HG03460 (cell line): ENCODE results near the gene LCE3C.
"Not testable (repeated sequence)": the region's sequence is repeated elsewhere in the genome, so short reads cannot be mapped to it uniquely, and the experiment has no call there.

ENCODE experiments used
- ATAC-seq: cut with Tn5 transposase; IDR thresholded peaks from one replicate; pipeline ENCODE4 v1.9.1; 2021; ENCODE audit not compliant: unreplicated experiment

LCE3C gene, protein sequence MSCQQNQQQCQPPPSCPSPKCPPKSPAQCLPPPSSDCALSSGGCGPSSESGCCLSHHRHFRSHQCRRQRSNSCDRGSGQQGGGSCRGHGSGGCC

DNA sequence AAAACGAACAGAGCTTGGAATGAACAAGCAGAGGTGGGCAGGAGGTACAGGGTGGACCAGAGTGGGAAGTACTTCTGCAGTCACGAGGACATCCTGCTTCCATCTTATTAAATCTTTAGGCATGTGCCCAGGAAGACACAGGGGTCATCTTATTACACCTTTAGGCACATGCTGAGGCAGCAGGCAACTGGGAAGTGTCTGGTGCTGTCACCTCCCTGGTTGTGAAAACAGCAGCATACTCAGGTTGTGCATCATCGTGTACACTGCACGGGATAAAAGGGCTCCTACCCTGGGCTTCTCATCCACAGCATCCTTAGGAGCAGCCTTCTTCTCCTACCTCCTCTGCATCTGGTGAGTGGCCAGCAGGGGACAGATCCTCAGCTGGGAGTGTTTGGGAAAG is at the start of gene LCE3C:
Gene LCE3C (plus strand): TSS at position 301 of the 400 bp plus-strand sequence. CDS start 498 bp downstream, outside the sequence.
- no peak for ATAC-seq

DNA sequence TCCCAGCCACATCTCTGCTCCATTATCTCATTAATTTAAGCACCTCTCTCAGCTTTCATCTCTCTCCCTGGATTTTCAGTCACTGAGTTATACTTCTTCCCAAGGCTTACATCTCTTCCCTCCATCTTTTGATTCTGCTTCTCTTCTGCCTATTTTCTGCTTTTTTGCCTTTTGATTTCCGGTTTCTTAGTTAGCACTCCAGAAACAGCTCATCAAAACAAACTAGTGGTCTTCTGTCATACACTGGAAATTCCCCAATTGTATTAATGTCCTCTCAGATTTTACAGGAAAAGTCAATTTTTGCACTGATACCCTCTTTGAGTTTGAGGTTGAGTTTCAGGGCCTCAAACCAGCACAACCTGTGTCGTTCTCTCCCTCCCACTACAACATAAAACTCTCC is 34.9 kb upstream of the LCE3C start:
- no peak for ATAC-seq

DNA sequence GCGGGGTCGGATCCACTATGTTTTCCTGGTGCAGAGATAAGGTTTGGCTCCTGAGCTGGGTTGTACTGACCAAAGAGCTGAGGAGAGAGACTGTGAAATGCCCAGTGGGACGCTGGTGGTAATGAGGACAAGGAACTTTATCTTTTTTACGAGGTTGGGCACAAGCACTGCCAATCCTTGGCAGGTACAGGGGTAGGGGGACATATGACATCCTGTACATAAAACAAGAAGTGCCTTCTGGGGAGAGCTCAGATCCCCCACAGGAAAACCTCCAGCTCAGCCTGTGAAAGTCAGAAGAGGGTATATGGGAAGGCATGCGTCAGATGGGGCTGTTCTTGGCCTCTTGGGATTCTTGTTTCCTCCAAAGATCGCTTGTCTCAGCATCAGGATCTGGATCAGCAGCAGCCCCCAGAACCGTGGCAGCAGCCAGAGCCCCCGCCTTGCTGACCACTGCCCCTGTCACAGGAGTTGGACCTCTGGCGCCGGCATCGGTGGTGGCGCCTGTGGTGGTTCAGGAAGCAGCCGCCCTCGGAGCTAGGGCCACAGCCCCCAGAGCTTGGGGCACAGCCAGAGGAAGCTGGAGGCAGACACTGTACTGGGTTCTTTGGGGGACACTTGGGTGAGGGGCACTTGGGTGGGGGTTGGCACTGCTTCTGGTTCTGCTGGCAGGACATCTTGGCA is 34.4 kb upstream of the LCE3C start:
- no peak for ATAC-seq

DNA sequence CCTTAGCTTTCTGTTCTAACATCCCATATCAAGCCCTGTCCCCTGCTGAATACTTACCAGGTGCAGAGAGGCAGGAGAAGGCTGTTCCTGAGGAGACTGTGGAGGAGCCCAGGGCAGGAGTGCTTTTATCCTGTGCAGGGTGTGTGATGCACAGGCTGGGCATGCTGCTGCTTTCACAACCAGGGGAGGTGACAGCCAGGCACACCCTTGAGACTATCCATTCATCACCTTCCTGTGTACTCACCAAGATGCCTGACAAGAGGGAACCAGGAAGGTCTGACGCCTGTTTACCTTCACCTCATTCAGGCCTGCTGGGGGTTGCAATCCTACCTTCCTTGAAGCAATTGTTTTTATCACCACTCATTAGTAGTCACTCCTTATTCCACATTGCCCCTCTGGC is 33.4 kb upstream of the LCE3C start, which contains the start of gene LCE3E:
Gene LCE3E (minus strand): TSS at position 100 of the 400 bp plus-strand sequence. CDS start 572 bp downstream, outside the sequence.
- no peak for ATAC-seq

DNA sequence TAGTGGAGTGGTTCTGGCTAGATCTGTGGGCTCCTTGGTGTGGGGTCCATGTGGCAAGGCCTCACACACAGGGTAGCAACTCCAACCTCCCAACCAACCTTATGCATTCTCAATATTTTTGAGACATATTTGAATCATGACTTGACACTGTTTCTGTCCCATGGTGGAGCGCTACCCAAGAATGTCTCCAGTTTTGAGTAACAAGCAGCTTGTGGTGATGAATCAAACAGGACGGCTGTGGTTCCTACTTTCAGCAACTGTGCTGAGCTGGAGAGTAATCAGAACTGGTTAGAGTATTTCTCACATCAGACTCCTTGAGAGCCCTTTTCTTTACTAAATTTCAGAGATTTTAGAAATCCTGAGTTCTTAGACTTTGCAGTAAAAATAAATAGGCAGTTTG is 22.9 kb upstream of the LCE3C start:
- ATAC-seq = no peak

DNA sequence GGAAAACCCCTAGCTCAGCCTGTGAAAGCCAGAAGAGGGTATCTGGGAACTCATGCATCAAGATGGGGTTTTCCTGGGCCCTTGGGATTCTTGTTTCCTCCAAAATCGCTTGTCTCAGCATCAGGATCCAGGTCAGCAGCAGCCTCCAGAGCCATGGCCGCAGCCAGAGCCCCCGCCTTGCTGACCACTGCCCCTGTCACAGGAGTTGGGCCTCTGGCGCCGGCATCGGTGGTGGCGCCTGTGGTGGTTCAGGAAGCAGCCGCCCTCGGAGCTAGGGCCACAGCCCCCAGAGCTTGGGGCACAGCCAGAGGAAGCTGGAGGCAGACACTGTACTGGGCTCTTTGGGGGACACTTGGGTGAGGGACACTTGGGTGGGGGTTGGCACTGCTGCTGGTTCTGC is 20.5 kb upstream of the LCE3C start:
- not testable (repeated sequence) for ATAC-seq

DNA sequence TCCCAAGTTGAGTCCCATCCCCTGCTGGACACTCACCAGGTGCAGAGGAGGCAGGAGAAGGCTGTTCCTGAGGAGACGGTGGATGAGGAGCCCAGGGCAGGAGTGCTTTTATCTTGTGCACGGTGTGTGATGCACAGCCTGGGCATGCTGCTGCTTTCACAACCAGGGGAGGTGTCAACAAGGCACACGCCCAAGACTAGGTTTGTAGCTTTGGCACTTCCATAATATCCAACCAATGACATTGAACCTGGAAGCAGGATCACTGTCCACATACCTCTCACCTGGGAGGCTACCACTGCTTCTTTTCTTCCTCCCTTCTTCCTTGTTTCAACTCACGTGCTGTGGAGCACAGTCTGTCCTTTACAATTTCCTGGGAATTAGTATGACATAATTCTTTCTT is 19.6 kb upstream of the LCE3C start, which contains the start of gene LCE3D:
Gene LCE3D (minus strand): TSS at position 84 of the 400 bp plus-strand sequence. CDS start 580 bp downstream, outside the sequence.
- ATAC-seq = no peak

DNA sequence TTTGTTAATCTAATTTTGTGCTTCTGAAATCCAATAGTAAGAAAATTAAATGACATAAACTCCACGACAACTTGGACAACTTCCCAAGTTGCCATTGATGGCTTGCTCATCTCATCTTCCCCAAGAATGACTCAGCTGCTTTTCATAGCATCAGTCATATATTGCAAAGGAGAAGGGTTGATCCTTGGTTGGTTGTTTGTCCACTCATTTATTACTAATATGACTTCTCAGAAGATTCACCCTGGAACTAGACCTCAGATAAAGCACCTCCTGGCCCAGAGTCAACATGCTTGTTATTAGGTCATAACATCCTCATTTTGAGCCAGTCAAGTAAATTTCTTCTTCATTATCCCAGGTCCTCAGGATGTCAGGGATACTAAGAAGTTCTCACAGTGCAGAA is 17.4 kb upstream of the LCE3C start:
- no peak for ATAC-seq

DNA sequence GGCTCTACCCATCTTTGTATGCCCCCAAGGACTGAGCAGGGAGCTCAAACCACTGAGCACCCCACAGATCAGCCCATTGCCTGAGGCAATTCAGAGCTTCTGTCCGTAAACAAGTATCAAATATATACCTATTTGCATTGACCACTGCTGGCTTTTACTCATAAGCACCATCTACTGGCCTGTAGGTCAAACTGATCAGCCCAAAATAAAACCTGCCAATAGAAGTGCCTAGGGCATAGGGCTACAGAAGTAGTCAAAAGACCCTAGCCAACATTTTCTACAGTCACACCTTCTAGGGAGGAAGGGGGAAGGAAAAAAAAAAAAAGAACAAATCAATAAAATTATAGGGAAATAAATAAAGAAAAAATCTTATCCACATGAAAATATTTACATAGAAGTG is 14.4 kb upstream of the LCE3C start:
- no peak for ATAC-seq

DNA sequence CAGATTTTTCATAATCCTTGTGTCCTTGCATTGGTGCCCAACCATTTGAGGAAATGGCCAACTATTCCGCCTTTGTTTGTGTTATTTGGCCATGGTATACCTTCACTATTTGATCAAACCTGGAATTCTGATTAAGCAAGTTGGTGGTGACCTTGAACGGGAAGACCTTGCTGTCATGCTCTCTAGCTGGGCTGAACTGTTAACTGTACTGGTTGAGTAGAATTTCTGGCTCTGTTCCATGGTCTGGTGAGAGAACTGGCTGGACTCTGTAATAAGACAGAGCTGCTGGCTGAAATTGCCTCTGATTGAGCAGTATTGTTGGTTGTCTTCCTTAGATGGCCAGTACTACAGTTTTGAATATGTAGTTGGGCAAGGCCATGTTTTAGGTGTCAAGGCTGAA is 3.0 kb upstream of the LCE3C start:
- no peak for ATAC-seq

DNA sequence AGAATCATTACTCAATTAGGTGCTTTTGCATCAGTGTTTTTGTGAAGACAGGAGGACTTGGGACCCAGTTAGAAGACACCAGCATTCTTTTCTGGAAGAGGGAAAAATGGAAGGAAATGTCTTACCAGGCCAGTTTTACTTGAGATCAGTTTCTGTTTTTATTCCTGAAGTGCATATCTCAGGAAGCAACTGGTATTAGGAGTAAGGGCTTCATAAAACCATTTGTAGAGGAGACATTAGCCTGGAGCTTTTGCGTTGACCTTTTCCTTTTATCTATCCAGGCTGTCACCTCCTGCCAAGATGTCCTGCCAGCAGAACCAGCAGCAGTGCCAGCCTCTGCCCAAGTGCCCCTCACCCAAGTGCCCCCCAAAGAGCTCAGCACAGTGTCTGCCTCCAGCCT is 13.5 kb downstream of the LCE3C start, which contains the start of gene LCE3B:
Gene LCE3B (plus strand): TSS at position 301 of the 400 bp plus-strand sequence. CDS start 0 bp downstream, at position 301.
- ATAC-seq = no peak

DNA sequence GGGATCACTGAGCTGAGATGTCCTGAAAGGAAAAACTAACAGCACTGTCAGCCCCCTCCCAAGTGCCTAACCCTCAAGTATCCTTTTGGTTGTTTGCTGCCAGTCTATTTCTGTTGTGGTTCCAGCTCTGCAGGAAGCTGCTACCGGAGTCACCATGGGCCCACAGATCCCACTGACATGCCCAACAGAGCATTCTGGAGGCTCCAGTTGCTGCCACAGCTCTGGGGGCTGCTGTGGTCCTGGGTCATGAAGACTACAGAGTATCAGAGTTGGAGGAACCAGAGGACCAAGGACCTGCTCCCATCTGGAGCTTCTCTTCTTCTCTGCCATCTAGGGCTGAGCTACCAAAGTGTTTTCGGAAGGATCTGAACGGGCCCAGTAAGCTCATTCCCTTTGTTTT is 22.0 kb downstream of the LCE3C start:
- ATAC-seq = no peak

DNA sequence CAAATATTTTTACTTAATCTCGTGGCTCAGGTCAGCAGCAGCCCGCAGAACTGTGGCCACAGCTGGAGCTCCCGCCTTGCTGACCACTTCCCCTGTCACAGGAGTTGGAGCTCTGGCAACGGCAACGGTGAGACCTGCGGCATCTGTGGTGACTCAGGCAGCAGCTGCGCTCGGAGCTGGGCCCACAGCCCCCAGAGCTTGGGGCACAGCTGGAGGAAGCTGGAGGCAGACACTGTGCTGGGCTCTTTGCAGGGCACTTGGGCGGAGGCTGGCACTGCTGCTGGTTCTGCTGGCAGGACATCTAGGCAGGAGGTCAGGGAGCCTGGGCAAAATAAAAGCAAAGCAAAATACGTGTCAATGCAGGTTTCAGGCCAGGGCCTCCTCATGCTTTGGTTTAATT is 22.8 kb downstream of the LCE3C start, which contains the start of gene LCE3A:
Gene LCE3A (minus strand): TSS at position 301 of the 400 bp plus-strand sequence. CDS start 0 bp downstream, at position 301.
- ATAC-seq = no peak

DNA sequence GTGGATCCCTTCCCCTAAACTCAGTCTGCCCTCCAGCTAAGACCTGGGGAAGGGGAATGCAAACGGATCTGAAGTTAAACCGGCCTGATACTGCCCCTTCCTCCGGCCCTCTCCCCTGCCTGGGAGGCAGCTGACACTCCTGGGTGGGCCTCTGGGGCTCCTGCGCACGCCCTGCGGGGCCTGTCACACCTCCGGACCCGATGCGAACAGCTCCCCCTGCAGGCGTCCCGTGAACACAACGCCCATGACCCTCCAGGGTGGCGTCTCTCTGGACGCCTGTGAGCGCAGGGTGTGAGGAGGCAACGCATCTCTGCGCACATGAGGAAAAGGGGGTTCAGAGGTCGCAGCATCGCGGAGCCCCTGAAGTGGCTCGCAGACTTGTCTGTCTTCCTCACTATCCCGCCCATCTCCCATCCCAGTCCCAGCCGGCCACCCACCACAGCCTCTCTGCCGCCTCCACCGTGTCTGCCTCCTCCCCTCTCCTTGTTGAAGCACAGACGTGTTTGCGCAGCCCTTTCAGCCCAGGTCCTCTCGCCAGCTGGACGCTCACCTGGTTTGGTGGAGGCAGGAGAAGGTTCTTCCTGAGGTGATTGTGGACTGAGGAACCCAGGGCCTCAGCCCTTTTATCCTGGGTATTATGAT is 23.3 kb downstream of the LCE3C start:
- no peak for ATAC-seq

DNA sequence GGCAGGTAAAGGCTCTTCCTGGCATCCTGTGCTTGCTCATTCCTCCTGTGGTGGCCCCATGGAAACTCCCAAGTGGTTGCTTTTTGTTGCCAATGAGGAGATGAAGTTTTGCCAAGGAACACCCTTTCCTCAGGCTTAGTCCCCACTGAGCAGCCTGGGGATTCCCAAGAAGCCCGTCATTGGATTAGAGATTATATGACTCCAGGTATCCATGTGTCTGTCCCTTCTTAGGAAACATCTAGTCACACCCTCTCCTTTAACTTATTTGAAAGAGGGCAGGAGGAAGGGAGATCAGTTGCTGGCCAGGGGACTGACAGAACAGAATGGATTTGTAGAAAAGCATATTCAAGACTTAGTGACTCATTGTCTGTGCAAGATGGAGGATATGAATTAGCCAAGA is 26.7 kb downstream of the LCE3C start:
- no peak for ATAC-seq

DNA sequence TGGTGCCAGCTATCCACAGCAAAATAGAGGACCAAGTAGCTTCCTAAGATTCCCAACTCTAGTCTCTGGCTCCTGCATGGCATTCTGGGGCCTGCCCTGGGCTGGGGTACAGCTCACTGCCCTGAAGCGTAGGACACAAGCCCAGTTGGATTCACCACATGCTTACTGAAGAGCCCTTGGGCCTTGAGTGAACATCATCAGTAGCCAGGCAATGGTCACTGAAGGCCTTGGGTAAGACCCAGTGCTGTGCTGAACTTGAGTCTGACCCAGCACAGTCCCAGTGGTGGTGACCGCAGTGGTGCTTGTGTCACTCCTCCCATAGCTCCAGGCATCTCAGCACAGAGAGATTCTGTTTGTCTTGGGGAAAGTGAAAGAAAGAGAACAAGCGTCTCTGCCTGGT is 30.6 kb downstream of the LCE3C start:
- ATAC-seq = no peak

DNA sequence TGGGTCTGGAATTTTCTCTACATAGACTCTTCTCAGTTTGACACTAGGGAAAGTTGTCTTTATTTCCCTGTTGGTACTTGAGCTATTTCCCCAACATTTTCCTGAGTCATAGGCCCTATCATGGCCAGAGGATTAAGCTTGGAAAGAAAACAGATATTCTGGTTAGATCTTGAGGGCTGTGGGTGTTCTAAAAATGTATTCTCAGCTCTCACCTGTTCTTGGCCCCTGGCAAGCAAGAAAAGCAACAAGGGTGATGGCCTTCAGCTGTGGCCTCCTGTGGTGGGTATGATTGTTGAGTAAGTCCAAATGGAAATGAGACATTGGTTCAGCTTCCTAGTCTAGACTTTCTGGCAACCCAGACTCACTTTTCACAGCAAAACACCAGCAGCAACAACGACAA is 40.3 kb downstream of the LCE3C start:
- ATAC-seq = no peak

DNA sequence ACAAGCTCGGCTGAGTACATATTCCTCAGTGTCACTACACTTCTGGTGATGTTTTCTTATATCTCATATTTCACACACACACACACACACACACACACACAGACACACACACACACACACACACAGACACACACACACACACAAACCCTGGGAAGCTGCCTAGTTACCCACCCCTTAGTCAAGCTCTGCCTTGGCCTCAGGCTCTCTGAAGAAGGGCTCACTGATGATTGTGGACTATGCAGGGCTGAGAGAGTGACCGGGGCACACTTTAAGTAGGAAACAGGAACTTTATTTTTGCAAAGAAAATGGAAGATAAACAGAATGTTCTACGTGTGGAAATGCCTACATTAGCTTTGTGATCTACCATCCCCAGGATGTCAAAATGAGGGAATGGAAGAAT is 43.9 kb downstream of the LCE3C start:
- no peak for ATAC-seq

DNA sequence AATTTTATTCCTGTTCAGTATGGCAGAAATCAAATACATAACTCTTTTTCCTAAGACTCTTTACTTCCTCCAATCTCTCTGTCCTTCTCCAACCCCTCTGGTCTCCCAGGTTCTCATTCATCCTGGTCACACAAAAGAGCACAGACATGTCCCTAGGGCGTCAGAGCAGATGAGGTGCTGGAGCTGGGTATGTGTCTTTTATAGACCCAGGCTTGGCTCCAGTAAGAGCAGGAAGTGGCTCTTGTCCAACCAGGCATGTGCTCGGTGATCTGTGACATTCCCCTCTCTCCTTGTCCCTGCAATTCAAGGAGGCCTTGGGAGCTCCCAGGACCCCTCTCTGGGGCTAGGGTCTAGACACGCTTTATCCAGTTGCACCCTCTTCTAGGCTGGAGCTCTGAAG is 45.1 kb downstream of the LCE3C start:
- ATAC-seq = no peak

DNA sequence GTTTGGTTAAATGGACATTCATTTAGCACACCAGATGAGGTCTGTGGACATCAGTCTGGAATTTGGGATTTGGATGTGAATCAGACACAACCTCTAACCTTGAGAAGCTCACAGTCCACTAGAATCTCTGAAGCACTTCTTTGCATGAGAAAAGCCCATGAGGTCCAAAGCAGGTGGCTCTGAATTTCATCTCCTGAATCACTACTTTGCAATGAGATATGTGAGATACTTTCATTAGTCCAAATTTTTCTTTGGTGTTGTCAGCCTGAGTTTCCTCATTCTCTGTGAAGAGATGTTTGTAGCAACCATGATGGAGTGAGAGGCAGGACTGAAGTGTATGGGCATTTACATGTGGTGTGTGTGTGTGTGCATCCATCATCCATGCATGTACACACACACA is 46.6 kb downstream of the LCE3C start:
- no peak for ATAC-seq
